Fibroblast of mammary gland (primary cell): ENCODE results near the gene PKP1.

ENCODE experiments used
- DNase-seq: peaks from one replicate; pipeline ENCODE4 v3.0.0-alpha.2; 2010; ENCODE audit warnings: low read depth
- H3K4me3 ChIP-seq: 2 replicates; pipeline ENCODE4 v1.5.1; 2011; ENCODE audit warnings: low read depth, mild to moderate bottlenecking, low read length, moderate library complexity; ENCODE audit not compliant: control insufficient read depth
- TF ChIP-seq, protein P1 (sequence below): conservative IDR thresholded peaks from 2 replicates; pipeline ENCODE4 v1.5.1; 2011; ENCODE audit warnings: low read depth, low read length, inconsistent platforms; ENCODE audit not compliant: control insufficient read depth, insufficient read depth

The PKP1 gene

DNA sequence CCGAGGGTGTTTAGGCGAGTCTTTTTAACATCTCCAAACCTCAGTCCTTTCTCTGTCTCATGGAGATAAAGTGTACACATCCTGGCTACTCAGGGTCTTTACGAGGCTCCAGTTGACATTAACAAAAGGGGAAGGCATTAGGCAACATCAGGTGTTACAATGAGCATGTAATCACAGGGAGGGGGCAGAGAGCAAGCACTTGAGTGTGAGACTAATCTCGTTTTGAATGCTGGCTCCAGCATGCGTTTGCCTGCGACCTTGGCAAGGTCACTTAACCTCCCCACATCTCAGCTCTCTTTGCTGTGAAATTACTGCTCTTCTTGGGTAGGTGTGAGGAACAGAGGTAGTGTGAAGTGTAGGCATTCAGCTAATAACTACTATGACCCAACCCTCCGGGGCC lies 91.1 kb downstream of the PKP1 start:
- TF ChIP-seq, protein P1, sequence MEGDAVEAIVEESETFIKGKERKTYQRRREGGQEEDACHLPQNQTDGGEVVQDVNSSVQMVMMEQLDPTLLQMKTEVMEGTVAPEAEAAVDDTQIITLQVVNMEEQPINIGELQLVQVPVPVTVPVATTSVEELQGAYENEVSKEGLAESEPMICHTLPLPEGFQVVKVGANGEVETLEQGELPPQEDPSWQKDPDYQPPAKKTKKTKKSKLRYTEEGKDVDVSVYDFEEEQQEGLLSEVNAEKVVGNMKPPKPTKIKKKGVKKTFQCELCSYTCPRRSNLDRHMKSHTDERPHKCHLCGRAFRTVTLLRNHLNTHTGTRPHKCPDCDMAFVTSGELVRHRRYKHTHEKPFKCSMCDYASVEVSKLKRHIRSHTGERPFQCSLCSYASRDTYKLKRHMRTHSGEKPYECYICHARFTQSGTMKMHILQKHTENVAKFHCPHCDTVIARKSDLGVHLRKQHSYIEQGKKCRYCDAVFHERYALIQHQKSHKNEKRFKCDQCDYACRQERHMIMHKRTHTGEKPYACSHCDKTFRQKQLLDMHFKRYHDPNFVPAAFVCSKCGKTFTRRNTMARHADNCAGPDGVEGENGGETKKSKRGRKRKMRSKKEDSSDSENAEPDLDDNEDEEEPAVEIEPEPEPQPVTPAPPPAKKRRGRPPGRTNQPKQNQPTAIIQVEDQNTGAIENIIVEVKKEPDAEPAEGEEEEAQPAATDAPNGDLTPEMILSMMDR, result no peak
- H3K4me3 ChIP-seq, result no peak overlapping the region
- DNase-seq, result no peak

DNA sequence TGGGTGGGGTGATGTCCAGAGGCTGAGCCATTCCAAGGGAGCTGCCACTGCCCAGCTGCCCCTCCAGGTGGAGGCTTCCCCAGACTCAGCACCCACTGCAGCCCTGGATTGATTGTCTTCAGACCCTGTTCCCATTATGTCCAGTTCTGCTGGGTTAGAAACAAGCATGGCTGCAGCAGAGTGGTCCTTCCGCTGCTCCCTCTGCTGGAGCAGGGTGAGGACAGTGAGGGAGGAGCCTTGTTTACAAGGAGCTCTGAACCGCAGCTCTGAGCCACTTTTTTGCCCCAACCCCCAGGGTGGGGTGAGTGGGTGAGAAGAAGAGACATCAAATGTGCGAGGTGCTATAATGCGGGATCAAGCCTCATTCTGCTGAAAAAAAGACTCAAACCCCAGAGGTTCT lies 91.9 kb downstream of the PKP1 start:
- no peak overlapping the region for H3K4me3 ChIP-seq
- TF ChIP-seq, protein P1, result peak; percentile 15

DNA sequence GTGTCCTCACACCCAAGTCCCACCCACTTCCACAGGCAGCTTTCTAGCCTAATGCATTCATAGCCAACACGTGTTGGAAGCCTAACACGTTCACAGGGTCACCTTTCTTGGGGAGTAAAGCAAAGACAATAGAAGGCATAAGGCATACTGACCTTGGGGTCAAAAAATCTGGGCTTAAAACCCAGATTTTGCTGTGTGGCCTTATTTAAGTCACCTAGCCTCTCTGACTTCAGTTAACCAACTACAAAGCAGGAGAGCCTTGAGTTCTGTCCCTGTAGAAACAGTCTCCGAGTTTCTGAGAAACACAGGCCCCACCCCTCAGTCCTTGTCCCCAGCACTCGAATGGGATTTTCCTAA lies 92.8 kb downstream of the PKP1 start:
- TF ChIP-seq, protein P1, result no peak
- no peak overlapping the region for H3K4me3 ChIP-seq
- DNase-seq, result no peak

More for the DNA sequence above, 91.9 kb downstream of the PKP1 start:
- no peak for DNase-seq

DNA sequence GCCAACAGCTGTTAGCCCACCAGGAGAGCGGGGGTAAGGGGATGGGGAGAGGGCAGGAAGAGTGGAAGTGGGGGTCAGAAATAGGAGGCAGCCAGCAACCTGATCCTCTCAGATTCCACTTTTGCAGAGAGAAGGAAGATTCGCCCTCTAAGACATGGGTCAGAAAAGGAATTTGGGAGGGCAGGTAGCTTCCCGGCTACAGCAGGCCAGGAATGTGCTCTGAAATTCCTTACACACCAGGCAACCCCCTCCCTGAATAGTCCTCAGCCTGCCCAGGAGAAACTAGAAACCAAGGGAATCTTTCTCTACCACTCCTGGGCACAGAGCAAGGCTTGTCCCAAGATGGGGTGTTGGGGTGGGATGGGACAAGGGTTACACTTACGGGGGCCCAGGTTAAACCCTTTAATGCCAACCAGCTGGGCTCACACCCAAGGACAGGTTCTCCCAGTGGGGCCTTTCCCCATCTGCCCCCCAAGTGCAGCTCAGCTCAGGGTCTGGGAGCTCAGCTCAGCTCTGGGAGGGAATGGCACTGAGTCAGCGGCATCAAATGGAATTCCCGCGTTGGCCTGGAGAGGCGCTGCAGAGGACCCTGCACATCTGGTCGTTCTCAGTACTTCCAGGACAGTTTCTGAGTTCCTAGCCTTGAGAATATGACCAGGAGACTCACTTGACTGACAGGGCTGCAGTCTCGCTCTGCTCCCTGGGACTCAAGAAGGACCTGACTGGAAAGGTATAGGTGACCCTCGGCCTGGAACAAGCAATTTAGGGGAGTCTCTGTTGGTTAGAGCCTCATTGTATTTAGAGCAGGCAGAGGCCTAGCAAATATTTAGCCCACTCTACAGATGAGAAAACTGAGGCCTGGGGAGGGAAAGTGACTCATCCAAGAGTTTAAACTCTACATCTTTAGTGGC lies 93.4 kb downstream of the PKP1 start:
- peak; percentile 33 for DNase-seq
- TF ChIP-seq, protein P1, result peak; percentile 57
- no peak overlapping the region for H3K4me3 ChIP-seq

DNA sequence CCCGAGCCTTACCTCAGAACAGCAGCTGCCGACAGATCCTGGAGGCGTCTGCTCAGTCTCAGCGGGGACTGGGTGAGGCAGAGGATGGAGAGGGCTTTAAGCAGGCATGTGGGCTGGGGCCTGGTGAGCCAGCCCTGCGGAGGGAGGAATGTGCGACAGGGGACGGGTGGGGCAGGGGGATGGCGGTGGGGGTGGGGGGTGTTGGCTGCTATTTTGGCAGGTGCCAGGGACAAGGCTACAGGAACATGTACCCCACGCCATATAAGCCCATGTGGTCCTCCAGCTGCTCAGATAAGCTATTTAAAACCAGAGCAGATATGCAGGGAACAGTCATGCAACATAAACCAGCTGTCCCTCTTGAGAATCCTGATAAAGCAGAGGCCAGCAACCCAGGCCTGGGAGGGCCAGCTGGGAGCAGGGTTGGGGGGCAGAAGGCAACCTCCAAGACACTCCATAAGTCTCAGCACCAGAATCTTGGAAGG lies 94.3 kb downstream of the PKP1 start, which contains the start of gene TNNT2:
Gene TNNT2 (minus strand): TSS at position 70 of the 482 bp plus-strand sequence. CDS start 4,426 bp downstream, outside the sequence.
- H3K4me3 ChIP-seq, result no peak within 1 kb of the TSS
- TF ChIP-seq, protein P1, result no peak
- DNase-seq, result no peak

DNA sequence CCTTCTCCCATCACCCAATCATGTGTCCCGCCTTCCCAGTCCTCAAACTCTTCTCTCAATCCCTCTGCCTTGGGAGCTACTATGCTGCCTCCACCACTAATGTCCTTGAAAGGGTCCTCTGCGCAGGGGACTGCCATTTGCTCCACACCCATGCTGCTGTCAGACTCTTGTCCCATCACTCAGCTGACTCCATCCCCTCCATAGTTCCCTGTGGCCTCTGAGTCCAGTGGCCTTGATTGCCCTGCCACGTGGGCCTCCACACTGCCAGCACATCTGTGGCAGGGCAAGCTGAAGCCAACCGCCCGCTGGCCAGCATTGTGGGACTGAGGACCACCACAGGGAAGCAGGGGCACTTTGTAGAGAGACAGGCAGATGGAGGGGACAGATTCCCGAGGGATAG lies 95.5 kb downstream of the PKP1 start:
- no peak for DNase-seq
- TF ChIP-seq, protein P1, result no peak
- no peak overlapping the region for H3K4me3 ChIP-seq
